Activated naive CD4-positive, alpha-beta T cell treated with anti-CD3 and anti-CD28 coated beads, Interleukin-2, amount 10 ng/mL, durations not matched to agents 7 days and 5 days (primary cell): ENCODE measurements around the gene LIMS2.

Experiments used
- CTCF ChIA-PET: fragments of 350-600 bp; sonication (Branson Sonifier 250); formaldehyde crosslinking; loops from one replicate; lab custom pipeline; 2021; ENCODE audit warnings: antibody characterized with exemption; lab: Charles Lee
- DNase-seq: peaks from one replicate; pipeline ENCODE4 v3.0.0-alpha.2; 2020
- H3K27ac Mint-ChIP-seq: one replicate; pipeline ENCODE4 v1.8.0; 2021; ENCODE audit warnings: mild to moderate bottlenecking, moderate library complexity, mixed read lengths
- H3K27me3 Mint-ChIP-seq: one replicate; pipeline ENCODE4 v1.8.0; 2021; ENCODE audit warnings: mild to moderate bottlenecking, mixed read lengths
- H3K36me3 Mint-ChIP-seq: one replicate; pipeline ENCODE4 v1.8.0; 2021; ENCODE audit warnings: mixed read lengths
- H3K4me1 Mint-ChIP-seq: one replicate; pipeline ENCODE4 v1.8.0; 2021; ENCODE audit warnings: mixed read lengths
- H3K4me3 Mint-ChIP-seq: one replicate; pipeline ENCODE4 v1.8.0; 2021; ENCODE audit warnings: mild to moderate bottlenecking, moderate library complexity, mixed read lengths
- H3K9me3 Mint-ChIP-seq: one replicate; pipeline ENCODE4 v1.8.0; 2021; ENCODE audit warnings: mixed read lengths

LIMS2 gene

GRCh38 chr2:127619877-127620705 is 55.2 kb downstream of the LIMS2 start:
- Mint-ChIP-seq H3K36me3 (no peaks in the 10 kb centered on the region), H3K4me3 (no peak overlapping the region), H3K27ac (no peak overlapping the region), H3K9me3 (no peaks in the 10 kb centered on the region), H3K4me1 (peaks cover 20% of the 10 kb centered on the region), H3K27me3 (peaks cover 32% of the 10 kb centered on the region)
- DNase-seq: peak; percentile 17
- CTCF ChIA-PET: no interaction called here

- H3K36me3 Mint-ChIP-seq: no peaks in the 10 kb centered on the region
- CTCF ChIA-PET: interaction anchor here (1.2 kb wide), 1 partner anchor 28 kb away, joined by 7 read pairs; no protein-coding TSS in a partner anchor
- H3K4me1 Mint-ChIP-seq: peaks cover 20% of the 10 kb centered on the region
- peaks cover 37% of the 10 kb centered on the region for H3K27me3 Mint-ChIP-seq
- DNase-seq: no peak
- no peak overlapping the region for H3K27ac Mint-ChIP-seq
- peaks cover under 1% of the 10 kb centered on the region for H3K9me3 Mint-ChIP-seq
- H3K4me3 Mint-ChIP-seq: no peak overlapping the region
These were observed 56.1 kb downstream of the LIMS2 start for GRCh38 chr2:127619203-127619590.

- H3K4me1 Mint-ChIP-seq: peaks cover 20% of the 10 kb centered on the region
- H3K36me3 Mint-ChIP-seq: no peaks in the 10 kb centered on the region
- H3K4me3 Mint-ChIP-seq: no peak overlapping the region
- peaks cover 6% of the 10 kb centered on the region for H3K9me3 Mint-ChIP-seq
- H3K27me3 Mint-ChIP-seq: peaks cover 42% of the 10 kb centered on the region
- no peak overlapping the region for H3K27ac Mint-ChIP-seq
- DNase-seq: peak; percentile 18
- CTCF ChIA-PET: interaction anchor here (1.2 kb wide), 1 partner anchor 27 kb away, joined by 7 read pairs; no protein-coding TSS in a partner anchor
These were observed 56.7 kb downstream of the LIMS2 start for GRCh38 chr2:127618551-127619202.

- Mint-ChIP-seq H3K4me1 (peaks cover 20% of the 10 kb centered on the region), H3K9me3 (peaks cover 11% of the 10 kb centered on the region), H3K4me3 (no peak overlapping the region), H3K27ac (peak overlapping the region; percentile 60), H3K27me3 (peaks cover 52% of the 10 kb centered on the region), H3K36me3 (peaks cover 3% of the 10 kb centered on the region)
- CTCF ChIA-PET: interaction anchor here (1.0 kb wide), 1 partner anchor 10 kb away, joined by 3 read pairs; no protein-coding TSS in a partner anchor
- DNase-seq: peak; percentile 19
These were observed 59.7 kb downstream of the LIMS2 start for GRCh38 chr2:127615511-127616166.

- DNase-seq: no peak
- H3K27me3 Mint-ChIP-seq: peaks cover 47% of the 10 kb centered on the region
- CTCF ChIA-PET: interaction anchor here (1.0 kb wide), 1 partner anchor 9 kb away, joined by 3 read pairs; no protein-coding TSS in a partner anchor
- peaks cover 20% of the 10 kb centered on the region for H3K4me1 Mint-ChIP-seq
- H3K27ac Mint-ChIP-seq: no peak overlapping the region
- no peak overlapping the region for H3K4me3 Mint-ChIP-seq
- peaks cover 11% of the 10 kb centered on the region for H3K9me3 Mint-ChIP-seq
- H3K36me3 Mint-ChIP-seq: peaks cover 3% of the 10 kb centered on the region
These were observed 60.6 kb downstream of the LIMS2 start for GRCh38 chr2:127614731-127615130.

GRCh38 chr2:127614246-127614645 is 61.1 kb downstream of the LIMS2 start:
- H3K27ac Mint-ChIP-seq: no peak overlapping the region
- H3K4me1 Mint-ChIP-seq: peaks cover 22% of the 10 kb centered on the region
- CTCF ChIA-PET: interaction anchor here (0.8 to 1.0 kb wide), 2 partner anchors 8 to 23 kb away, joined by 3 read pairs; no protein-coding TSS in a partner anchor
- H3K27me3 Mint-ChIP-seq: peaks cover 47% of the 10 kb centered on the region
- no peak overlapping the region for H3K4me3 Mint-ChIP-seq
- H3K9me3 Mint-ChIP-seq: peaks cover 11% of the 10 kb centered on the region
- DNase-seq: peak; percentile 4
- peaks cover 3% of the 10 kb centered on the region for H3K36me3 Mint-ChIP-seq

GRCh38 chr2:127612111-127612822 is 63.1 kb downstream of the LIMS2 start:
- DNase-seq: peak; percentile 12
- Mint-ChIP-seq H3K9me3 (peaks cover 11% of the 10 kb centered on the region), H3K27me3 (peaks cover 45% of the 10 kb centered on the region), H3K27ac (no peak overlapping the region), H3K36me3 (peaks cover 3% of the 10 kb centered on the region), H3K4me1 (peaks cover 20% of the 10 kb centered on the region), H3K4me3 (no peak overlapping the region)
- CTCF ChIA-PET: interaction anchor here (0.9 to 2.2 kb wide), 2 partner anchors 19 to 21 kb away, joined by 3 to 4 read pairs; no protein-coding TSS in a partner anchor

GRCh38 chr2:127611076-127611925 is 64.0 kb downstream of the LIMS2 start:
- peaks cover 11% of the 10 kb centered on the region for H3K4me1 Mint-ChIP-seq
- H3K27ac Mint-ChIP-seq: no peak overlapping the region
- peaks cover 36% of the 10 kb centered on the region for H3K27me3 Mint-ChIP-seq
- H3K36me3 Mint-ChIP-seq: peaks cover 3% of the 10 kb centered on the region
- DNase-seq: peak; percentile 9
- no peak overlapping the region for H3K4me3 Mint-ChIP-seq
- H3K9me3 Mint-ChIP-seq: peaks cover 11% of the 10 kb centered on the region
- CTCF ChIA-PET: interaction anchor here (0.9 to 2.2 kb wide), 3 partner anchors 18 to 20 kb away, joined by 3 to 5 read pairs (median 4); no protein-coding TSS in a partner anchor

- H3K36me3 Mint-ChIP-seq: peaks cover 3% of the 10 kb centered on the region
- H3K27me3 Mint-ChIP-seq: peaks cover 32% of the 10 kb centered on the region
- DNase-seq: peak; percentile 8
- H3K4me1 Mint-ChIP-seq: peaks cover 3% of the 10 kb centered on the region
- CTCF ChIA-PET: interaction anchor here (1.7 to 2.2 kb wide), 2 partner anchors 17 to 19 kb away, joined by 4 to 5 read pairs; no protein-coding TSS in a partner anchor
- H3K4me3 Mint-ChIP-seq: no peak overlapping the region
- H3K27ac Mint-ChIP-seq: no peak overlapping the region
- H3K9me3 Mint-ChIP-seq: peaks cover 11% of the 10 kb centered on the region
These were observed 64.8 kb downstream of the LIMS2 start for GRCh38 chr2:127610561-127610960.

- no peak for DNase-seq
- H3K4me3 Mint-ChIP-seq: no peak overlapping the region
- peaks cover 2% of the 10 kb centered on the region for H3K4me1 Mint-ChIP-seq
- H3K27ac Mint-ChIP-seq: no peak overlapping the region
- peaks cover 11% of the 10 kb centered on the region for H3K9me3 Mint-ChIP-seq
- CTCF ChIA-PET: interaction anchor here (1.7 to 2.2 kb wide), 2 partner anchors 17 to 18 kb away, joined by 4 to 5 read pairs; no protein-coding TSS in a partner anchor
- H3K36me3 Mint-ChIP-seq: peaks cover 3% of the 10 kb centered on the region
- peaks cover 34% of the 10 kb centered on the region for H3K27me3 Mint-ChIP-seq
These were observed 65.5 kb downstream of the LIMS2 start for GRCh38 chr2:127609818-127610217.

- peaks cover 28% of the 10 kb centered on the region for H3K27me3 Mint-ChIP-seq
- CTCF ChIA-PET: no interaction called here
- H3K36me3 Mint-ChIP-seq: peaks cover 3% of the 10 kb centered on the region
- DNase-seq: peak; percentile 10
- no peak overlapping the region for H3K27ac Mint-ChIP-seq
- H3K4me1 Mint-ChIP-seq: peaks cover 6% of the 10 kb centered on the region
- no peak overlapping the region for H3K4me3 Mint-ChIP-seq
- H3K9me3 Mint-ChIP-seq: peaks cover 10% of the 10 kb centered on the region
These were observed 66.1 kb downstream of the LIMS2 start for GRCh38 chr2:127609031-127609751.
